SK-N-MC (cell line): Measurements from ENCODE around the gene MTF1.

Experiments
- DNase-seq: peaks from one replicate; pipeline ENCODE4 v3.0.0-alpha.2; 2011; ENCODE audit warnings: low read depth, low spot score
- H3K27ac ChIP-seq: fragments of 200-600 bp; sonication (generic); 2 replicates; pipeline ENCODE4 v1.5.1; 2016; ENCODE audit warnings: mixed run types
- H3K36me3 ChIP-seq: fragments of 200-600 bp; sonication (generic); 2 replicates; pipeline ENCODE4 v1.6.1; 2017; ENCODE audit warnings: antibody characterized with exemption, low read length, mixed read lengths; ENCODE audit not compliant: insufficient read depth
- H3K4me3 ChIP-seq: fragments of 200-600 bp; sonication (generic); 2 replicates; pipeline ENCODE4 v1.5.1; 2016
- H3K9ac ChIP-seq: fragments of 200-600 bp; sonication (generic); 2 replicates; pipeline ENCODE4 v1.8.0; 2017; ENCODE audit warnings: mixed run types, mixed read lengths; ENCODE audit not compliant: insufficient read length
- H3K9me3 ChIP-seq: fragments of 200-600 bp; sonication (generic); 2 replicates; pipeline ENCODE4 v1.6.1; 2017; ENCODE audit warnings: low read depth, mild to moderate bottlenecking, antibody characterized with exemption, low read length, moderate library complexity, mixed read lengths
- EZH2 ChIP-seq: fragments of 200-600 bp; sonication (generic); IDR thresholded peaks from one replicate; pipeline ENCODE4 v1.6.1; 2017; ENCODE audit warnings: antibody characterized with exemption
- FOXP2 ChIP-seq: optimal IDR thresholded peaks from 2 replicates; pipeline ENCODE3; 2011; ENCODE audit warnings: mild to moderate bottlenecking, moderate library complexity; ENCODE audit not compliant: insufficient read depth; ENCODE audit errors: extremely low read length, control extremely low read depth
- POLR2AphosphoS5 ChIP-seq: IDR thresholded peaks from 2 replicates; pipeline ENCODE4 v1.6.1; 2012; ENCODE audit warnings: mild to moderate bottlenecking, low read depth, low read length, borderline replicate concordance

Gene MTF1

DNA sequence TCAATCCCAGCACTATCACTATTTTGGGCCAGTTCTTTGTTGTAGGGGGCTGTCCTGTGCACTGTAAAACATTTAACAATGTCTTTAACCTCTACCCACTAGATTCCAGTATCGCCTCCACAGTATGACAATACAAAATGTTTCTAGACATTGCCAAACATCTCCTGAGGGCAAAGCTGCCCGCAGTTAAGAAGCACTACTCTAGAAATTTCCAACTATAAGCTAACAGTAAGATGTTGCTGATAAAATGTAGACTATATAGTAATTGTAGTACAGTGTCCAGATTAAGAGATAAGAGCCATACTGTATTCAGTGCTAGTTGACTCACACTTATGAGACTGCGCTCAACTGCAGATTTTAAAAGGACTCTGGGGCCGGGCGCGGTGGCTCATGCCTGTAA is 5.0 kb downstream of the MTF1 start:
- no peak overlapping the region for H3K27ac ChIP-seq
- DNase-seq: no peak
- H3K36me3 ChIP-seq: peaks cover 16% of the 10 kb centered on the region
- no peak overlapping the region for H3K9ac ChIP-seq
- no peak overlapping the region for H3K4me3 ChIP-seq
- H3K9me3 ChIP-seq: no peaks in the 10 kb centered on the region
- TF ChIP-seq POLR2AphosphoS5 (no peak), FOXP2 (no peak), EZH2 (no peak)

DNA sequence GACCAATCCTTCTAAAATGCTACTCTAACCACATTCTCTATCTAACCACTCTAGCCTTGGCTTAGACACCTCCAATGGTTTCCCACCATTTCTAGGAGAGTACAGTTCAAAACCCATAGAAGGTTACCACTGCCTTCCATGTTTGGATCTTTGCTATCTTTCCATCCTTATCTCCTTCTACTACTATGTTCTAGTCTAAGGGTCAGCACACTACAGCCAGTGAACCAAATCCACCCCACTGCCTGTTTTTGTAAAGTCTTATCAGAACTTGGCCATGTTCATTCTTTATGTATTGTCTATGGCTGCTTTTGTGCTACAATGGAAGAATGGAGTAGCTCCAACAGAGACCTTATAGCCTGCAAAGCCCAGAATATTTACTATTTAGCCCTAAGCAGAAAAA is 6.2 kb downstream of the MTF1 start:
- H3K36me3 ChIP-seq: peaks cover 16% of the 10 kb centered on the region
- H3K27ac ChIP-seq: no peak overlapping the region
- H3K9me3 ChIP-seq: no peaks in the 10 kb centered on the region
- H3K9ac ChIP-seq: no peak overlapping the region
- H3K4me3 ChIP-seq: no peak overlapping the region
- no peak for TF ChIP-seq EZH2
- no peak for TF ChIP-seq POLR2AphosphoS5
- TF ChIP-seq FOXP2: no peak
- no peak for DNase-seq

DNA sequence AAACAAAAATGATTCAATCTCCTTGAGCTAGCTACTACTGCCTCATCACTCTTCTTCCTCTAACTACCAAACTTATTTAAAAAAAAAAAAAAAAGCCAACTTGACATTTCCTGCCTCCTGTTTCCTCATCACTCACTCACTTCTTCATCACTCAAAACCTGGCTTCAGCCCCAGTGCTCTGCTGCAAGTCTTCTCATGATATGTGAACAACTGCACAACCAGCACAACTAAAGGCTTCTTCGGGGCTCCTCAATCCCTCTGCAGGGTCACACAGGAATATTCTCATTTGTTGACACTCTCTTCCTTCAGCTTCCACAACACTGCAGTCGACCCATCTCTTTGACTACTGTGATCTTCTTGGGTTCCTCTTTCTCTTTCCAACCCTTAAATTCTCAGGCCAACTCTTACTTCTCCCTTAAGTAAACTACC is 7.6 kb downstream of the MTF1 start:
- no peak for DNase-seq
- Histone ChIP-seq H3K27ac (no peak overlapping the region), H3K9ac (no peak overlapping the region), H3K9me3 (no peaks in the 10 kb centered on the region), H3K4me3 (no peak overlapping the region), H3K36me3 (peaks cover 13% of the 10 kb centered on the region; the same call in 1 of the 2 replicates)
- no peak for TF ChIP-seq FOXP2
- TF ChIP-seq EZH2: no peak
- no peak for TF ChIP-seq POLR2AphosphoS5

DNA sequence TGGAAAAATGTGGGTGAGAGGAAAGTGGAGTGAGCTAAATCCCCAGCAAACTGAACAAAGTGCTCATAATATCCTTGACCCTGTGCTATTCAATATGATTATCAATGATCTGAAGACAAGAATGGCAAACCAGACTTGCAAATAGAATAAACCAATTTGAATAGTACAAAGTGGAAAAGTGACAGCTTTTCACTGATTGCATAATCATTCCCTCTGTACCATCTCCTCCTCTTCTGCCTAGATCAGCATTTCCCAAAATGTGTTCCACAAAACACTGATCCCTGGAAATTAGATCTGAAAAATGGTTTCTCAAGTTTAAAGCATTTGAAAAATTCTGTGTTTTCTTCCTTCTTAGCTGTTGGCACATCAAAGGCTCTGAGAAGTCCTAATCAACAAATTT is 8.1 kb downstream of the MTF1 start:
- Histone ChIP-seq H3K9me3 (no peaks in the 10 kb centered on the region), H3K36me3 (peaks cover 11% of the 10 kb centered on the region), H3K27ac (no peak overlapping the region), H3K4me3 (no peak overlapping the region), H3K9ac (no peak overlapping the region)
- no peak for DNase-seq
- no peak for TF ChIP-seq EZH2
- TF ChIP-seq POLR2AphosphoS5: no peak
- TF ChIP-seq FOXP2: no peak

DNA sequence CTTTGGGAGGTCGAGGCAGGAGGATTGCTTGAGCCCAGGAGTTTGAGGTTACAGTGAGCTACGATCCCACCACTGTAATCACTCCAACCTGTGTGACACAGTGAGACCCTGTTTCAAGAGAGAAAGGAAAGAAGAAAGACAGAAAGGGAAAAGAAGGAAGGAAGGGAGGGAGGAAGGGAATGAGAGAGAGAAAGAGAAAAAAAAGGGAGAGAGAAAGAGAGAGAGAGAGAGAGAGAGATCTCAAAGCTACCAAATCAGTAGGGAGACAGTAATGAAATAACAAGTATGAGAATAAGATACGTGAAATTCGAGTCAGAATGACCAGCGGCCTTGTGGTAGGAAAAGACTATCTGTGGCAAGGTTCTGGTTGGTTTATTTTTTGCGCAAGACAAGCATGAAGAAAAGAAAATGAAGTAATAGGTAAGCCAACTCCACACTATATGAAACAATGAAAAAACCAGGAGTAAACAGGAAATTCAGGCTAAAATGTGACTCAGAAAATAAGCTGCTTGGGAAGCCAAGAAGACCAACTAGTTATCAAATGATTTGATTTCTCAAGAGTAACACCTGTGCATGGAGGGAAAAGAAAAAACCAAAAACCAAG is 8.9 kb downstream of the MTF1 start:
- H3K9me3 ChIP-seq: no peaks in the 10 kb centered on the region
- no peak overlapping the region for H3K4me3 ChIP-seq
- H3K27ac ChIP-seq: no peak overlapping the region
- no peak for DNase-seq
- no peak for TF ChIP-seq EZH2
- TF ChIP-seq POLR2AphosphoS5: no peak
- no peak overlapping the region for H3K9ac ChIP-seq
- H3K36me3 ChIP-seq: peaks cover 11% of the 10 kb centered on the region

DNA sequence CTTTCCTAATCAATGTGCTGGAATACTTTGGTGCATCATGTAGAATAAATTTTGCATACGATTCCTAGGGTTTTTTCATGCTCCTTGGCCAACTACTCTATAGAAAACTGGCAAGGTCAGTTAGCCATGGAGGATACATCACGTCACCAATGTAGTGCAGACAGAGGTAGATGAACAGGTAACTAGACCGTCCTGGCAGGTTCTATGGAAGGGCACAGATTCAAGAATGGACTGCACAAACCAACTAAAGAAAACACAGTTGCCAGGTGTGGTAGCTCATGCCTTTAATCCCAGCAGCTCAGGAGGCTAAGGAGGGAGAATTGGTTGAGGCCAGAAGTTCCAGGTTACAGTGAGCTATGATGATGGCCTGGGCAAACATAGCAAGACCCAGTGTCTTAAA is 9.9 kb downstream of the MTF1 start:
- Histone ChIP-seq H3K36me3 (peaks cover 4% of the 10 kb centered on the region), H3K27ac (no peak overlapping the region), H3K4me3 (no peak overlapping the region), H3K9me3 (no peaks in the 10 kb centered on the region), H3K9ac (no peak overlapping the region)
- TF ChIP-seq FOXP2 (no peak), POLR2AphosphoS5 (no peak), EZH2 (no peak)
- no peak for DNase-seq

DNA sequence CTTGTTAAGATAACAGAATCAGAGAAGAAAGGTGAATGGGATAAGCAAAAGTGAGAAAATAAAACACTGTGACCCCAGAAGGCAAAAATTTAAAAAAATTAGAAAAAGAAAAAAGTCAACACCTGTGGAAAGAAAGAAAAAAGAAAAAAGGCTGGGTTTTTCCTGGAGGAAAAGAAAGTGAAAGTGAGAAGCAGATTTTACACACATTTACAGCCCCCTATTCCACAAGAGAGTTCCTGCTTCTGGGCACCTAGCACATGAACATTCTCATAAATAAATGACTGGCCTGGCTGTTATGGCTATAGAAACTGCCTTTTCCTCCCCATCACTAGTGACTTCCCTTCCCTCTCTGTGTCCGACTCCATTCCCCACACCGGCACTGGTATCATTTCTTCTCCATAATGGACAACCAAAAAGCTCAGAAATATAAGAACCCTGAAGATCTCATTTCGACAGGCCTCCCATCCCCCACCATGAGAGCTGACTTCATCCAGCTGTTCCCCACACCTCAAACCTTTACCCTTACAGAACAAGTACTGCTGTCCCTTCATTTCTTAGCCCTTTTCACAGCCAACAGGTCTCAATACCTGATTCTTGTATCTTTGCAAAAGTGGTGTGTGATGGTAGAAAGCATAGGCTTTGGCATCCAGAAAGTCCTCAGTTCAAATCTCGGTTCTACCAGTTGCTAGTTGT is 12.6 kb downstream of the MTF1 start:
- peaks cover 4% of the 10 kb centered on the region; the same call in 1 of the 2 replicates for H3K36me3 ChIP-seq
- H3K9me3 ChIP-seq: no peaks in the 10 kb centered on the region
- H3K4me3 ChIP-seq: no peak overlapping the region
- DNase-seq: no peak
- no peak overlapping the region for H3K9ac ChIP-seq
- TF ChIP-seq POLR2AphosphoS5 (no peak), EZH2 (no peak), FOXP2 (no peak)
- no peak overlapping the region for H3K27ac ChIP-seq

DNA sequence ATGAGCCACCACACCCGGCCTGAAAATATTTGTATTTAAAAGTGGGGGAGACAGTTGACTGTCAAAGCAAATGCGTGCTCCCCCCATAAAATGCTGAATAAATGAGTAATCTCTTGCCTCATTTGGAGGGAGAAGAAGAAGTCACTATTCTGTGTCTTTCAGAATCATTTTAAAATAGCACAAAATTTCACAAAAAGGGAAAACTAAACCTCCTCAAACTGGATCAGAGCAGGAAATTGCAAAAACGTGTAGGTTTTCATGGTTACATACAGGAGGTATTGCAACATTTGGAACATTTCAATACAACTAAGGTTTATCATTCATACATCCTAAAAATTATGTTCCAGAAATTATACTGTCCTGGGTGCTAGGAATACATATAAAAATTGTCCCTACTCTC is 13.6 kb downstream of the MTF1 start:
- Histone ChIP-seq H3K9ac (no peak overlapping the region), H3K27ac (no peak overlapping the region), H3K9me3 (no peaks in the 10 kb centered on the region), H3K36me3 (peaks cover 4% of the 10 kb centered on the region; the same call in 1 of the 2 replicates), H3K4me3 (no peak overlapping the region)
- TF ChIP-seq POLR2AphosphoS5 (no peak), EZH2 (no peak), FOXP2 (no peak)
- no peak for DNase-seq
